Adrenal gland (tissue), 12 donors: Measurements from ENCODE around the gene RNF207. TPM values are rescaled to one million over a fixed set of nuclear protein-coding genes. Genes with fewer than 3 reads are reported as not detected.

Experiments
- DNase-seq, 7 donors: peaks; one replicate each; pipeline ENCODE4 v3.0.0-alpha.2; 2019 to 2020
- H3K27ac ChIP-seq, 5 donors: fragments of 200-600 bp; sonication (generic) in 4 of 5; 1 replicate in 3 of 5; 2 replicates in 2 of 5; pipeline versions ENCODE4 v1.5.1 to v1.8.0; 2016 to 2020; ENCODE audit warnings: mild to moderate bottlenecking in 1 of 5
- H3K27me3 ChIP-seq: fragments of 200-600 bp; 2 replicates; pipeline ENCODE4 v1.8.0; 2021
- H3K36me3 ChIP-seq, 2 donors: fragments of 200-600 bp; replicated peaks in 1 of 2; 1 replicate in 1 of 2; 2 replicates in 1 of 2; pipeline versions ENCODE4 v1.5.1 to v1.8.0; 2018 to 2022
- H3K4me1 ChIP-seq, 2 donors: fragments of 200-600 bp; replicated peaks in 1 of 2; 1 replicate in 1 of 2; 2 replicates in 1 of 2; pipeline versions ENCODE4 v1.5.1 to v1.8.0; 2018 to 2021
- H3K4me3 ChIP-seq, 4 donors: fragments of 200-600 bp; sonication (generic) in 3 of 4; one replicate each; pipeline ENCODE4 v1.5.1; 2016 to 2018
- H3K9me3 ChIP-seq, 3 donors: fragments of 200-600 bp; sonication (generic) in 1 of 3; replicated peaks in 1 of 3; 1 replicate in 2 of 3; 2 replicates in 1 of 3; pipeline versions ENCODE4 v1.5.1 to v1.8.0; 2016 to 2021
- CTCF ChIP-seq, 6 experiments: fragments of 450-650 bp in 4 of 6; fragments of 200-600 bp in 2 of 6; sonication (generic) in 1 of 6; IDR thresholded peaks; 1 replicate in 5 of 6; 2 replicates in 1 of 6; pipeline versions ENCODE4 v1.5.1 to v1.8.0; 2016 to 2021; ENCODE audit warnings: antibody characterized with exemption in 6 of 6, mild to moderate bottlenecking in 2 of 6, moderate library complexity in 1 of 6
- POLR2A ChIP-seq, 2 donors: fragments of 450-650 bp; IDR thresholded peaks; one replicate each; pipeline ENCODE4 v1.6.1; 2017; ENCODE audit warnings: antibody characterized with exemption in 2 of 2, mild to moderate bottlenecking in 2 of 2, moderate library complexity in 1 of 2
- WGBS, 4 donors: extraction: QIAGEN DNeasy Blood & Tissue Kit in 2 of 4; methylation state at CpG; one replicate each; pipeline versions ENCODE4 v1.1.5 to v1.1.7; 2013 to 2017; 5-methylcytosine and 5-hydroxymethylcytosine counted together
- intact Hi-C, 2 donors: fragments of 100-400 bp; cut with DNase I; formaldehyde crosslinking; loops; one replicate each; pipeline versions ENCODE4 v1.14.1 to v1.15.0; 2022 to 2023
- polyA plus RNA-seq, 3 donors: library from polyadenylated mRNA; stranded (reverse); fragments of 200-250 nt in 2 of 3; fragments of 350-450 nt in 1 of 3; fragmentation: Illumina TruSeq in 1 of 3; extraction: RNeasy Lipid Tissue Mini Kit (QIAGEN cat#74804) in 1 of 3; gene quantifications; one replicate each; pipeline ENCODE4 v1.2.3, GENCODE V29; 2013 to 2014
- total RNA-seq, 9 donors: library from RNA; depleted of rRNA in 4 of 9; stranded (reverse); fragments of >200 nt in 4 of 9; fragments of 120-200 nt in 1 of 9; fragmentation: NEBNext Ultra II Directional in 1 of 9; extraction: Animal tissue kit (Norgen Biotek cat#: 25700) in 1 of 9; gene quantifications; one replicate each; pipeline versions ENCODE4 v1.1.0 to v1.2.4, GENCODE V29; 2013 to 2023
- donor health status: healthy with polysubstance abuse.
- donor health status: Bipolar disorder and iron deficiency.
- donor health status: DM: yes; HTN: yes; CAD: no.
- donor health status: DM: no; HTN: no; CAD: no.
- donor health status: DM: no; HTN: no; CAD: no.
- donor health status: DM: yes; HTN: yes; CAD: no.

The RNF207 gene
- total and polyA plus RNA-seq, 12 donors, result 2.2 to 47.4 (median 11.3) TPM

- H3K27me3 ChIP-seq, result peaks cover 28% of the 10 kb centered on the region
- no peaks in the 10 kb centered on the region for H3K4me1 ChIP-seq
- no peak overlapping the region for H3K4me3 ChIP-seq
- intact Hi-C loops, result loop anchor here (10.0 kb wide), 1 partner anchor 120 kb away; no protein-coding TSS in a partner anchor
- no peak overlapping the region for H3K27ac ChIP-seq
- H3K36me3 ChIP-seq, result no peaks in the 10 kb centered on the region
- no peaks in the 10 kb centered on the region for H3K9me3 ChIP-seq
- no peak for TF ChIP-seq CTCF (IDR thresholded peaks at IDR 0.05)
- no peak for TF ChIP-seq POLR2A (IDR thresholded peaks at IDR 0.05)
- WGBS, 4 donors, result 77 to 93% (median 88%) methylated on average over 5 of the region's 5 CpGs
- DNase-seq, result no peak
These were observed 31.1 kb upstream of the RNF207 start for GRCh38 chr1:6174621-6175410.

GRCh38 chr1:6175411-6175828, 30.5 kb upstream of the RNF207 start:
- Histone ChIP-seq H3K36me3 (no peaks in the 10 kb centered on the region), H3K9me3 (no peaks in the 10 kb centered on the region), H3K27me3 (peaks cover 32% of the 10 kb centered on the region), H3K4me3 (no peak overlapping the region), H3K4me1 (no peaks in the 10 kb centered on the region), H3K27ac (no peak overlapping the region)
- intact Hi-C loops, result loop anchor here (10.0 kb wide), 1 partner anchor 121 kb away; no protein-coding TSS in a partner anchor
- 86 to 94% (median 91%) methylated on average over 6 of the region's 6 CpGs for whole genome bisulfite sequencing, 4 donors
- TF ChIP-seq POLR2A (IDR thresholded peaks at IDR 0.05) (no peak), CTCF (IDR thresholded peaks at IDR 0.05) (no peak)
- DNase-seq, result no peak

- Histone ChIP-seq H3K27ac (no peak overlapping the region), H3K4me3 (no peak overlapping the region), H3K4me1 (peaks cover 0 to 8% of the 10 kb centered on the region in 2 donors), H3K36me3 (no peaks in the 10 kb centered on the region), H3K9me3 (no peaks in the 10 kb centered on the region), H3K27me3 (peaks cover 41% of the 10 kb centered on the region)
- TF ChIP-seq POLR2A (IDR thresholded peaks at IDR 0.05) (no peak), CTCF (IDR thresholded peaks at IDR 0.05) (no peak)
- intact Hi-C loops, result loop anchor here (10.0 kb wide), 1 partner anchor 122 kb away; no protein-coding TSS in a partner anchor
- no peak for DNase-seq
- 50 to 67% (median 61%) methylated on average over 4 to 5 of the region's 5 CpGs for WGBS, 4 donors
These were observed 29.1 kb upstream of the RNF207 start for GRCh38 chr1:6176779-6177178.

GRCh38 chr1:6177681-6178380, 28.1 kb upstream of the RNF207 start:
- Histone ChIP-seq H3K4me3 (no peak overlapping the region), H3K4me1 (peaks cover 0 to 8% of the 10 kb centered on the region in 2 donors), H3K27ac (no peak overlapping the region), H3K9me3 (no peaks in the 10 kb centered on the region), H3K36me3 (no peaks in the 10 kb centered on the region), H3K27me3 (peaks cover 41% of the 10 kb centered on the region)
- intact Hi-C loops, result loop anchor here (10.0 kb wide), 1 partner anchor 123 kb away; no protein-coding TSS in a partner anchor
- TF ChIP-seq CTCF (IDR thresholded peaks at IDR 0.05) (no peak), POLR2A (IDR thresholded peaks at IDR 0.05) (no peak)
- no peak for DNase-seq
- WGBS, 4 donors, result 64 to 69% (median 66%) methylated on average over 17 to 18 of the region's 18 CpGs
